ENCODE data around the gene DRD2. TPM values are rescaled to one million over a fixed set of nuclear protein-coding genes. Genes with fewer than 3 reads are reported as not detected.

Gene DRD2
- total RNA-seq, 2 donors from 2014 or later, result 0.19 to 0.82 TPM

DNA sequence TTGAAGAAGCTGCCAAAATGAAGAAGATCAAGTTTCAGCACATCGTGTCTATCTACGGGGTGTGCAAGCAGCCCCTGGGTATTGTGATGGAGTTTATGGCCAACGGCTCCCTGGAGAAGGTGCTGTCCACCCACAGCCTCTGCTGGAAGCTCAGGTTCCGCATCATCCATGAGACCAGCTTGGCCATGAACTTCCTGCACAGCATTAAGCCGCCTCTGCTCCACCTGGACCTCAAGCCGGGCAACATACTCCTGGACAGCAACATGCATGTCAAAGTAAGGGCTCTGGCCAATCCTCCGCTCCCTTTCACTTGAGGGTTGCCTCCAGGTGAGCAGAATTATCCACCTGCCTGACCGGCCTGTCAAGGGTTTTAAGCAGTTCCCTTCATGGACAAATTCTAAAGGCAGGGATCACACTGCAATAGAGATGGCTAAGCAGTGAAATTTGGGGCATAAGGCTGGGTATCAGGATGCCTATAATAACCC, 81.7 kb downstream of the DRD2 start:
- Mint-ChIP-seq H3K27me3 (no peaks in the 10 kb centered on the region), H3K9me3 (no peaks in the 10 kb centered on the region), H3K4me3 (no peak overlapping the region), H3K4me1 (no peaks in the 10 kb centered on the region), H3K27ac (no peak overlapping the region), H3K36me3 (ENCODE audit: low read depth) (no peaks in the 10 kb centered on the region)
- no peak for ATAC-seq (replicated peaks)

DNA sequence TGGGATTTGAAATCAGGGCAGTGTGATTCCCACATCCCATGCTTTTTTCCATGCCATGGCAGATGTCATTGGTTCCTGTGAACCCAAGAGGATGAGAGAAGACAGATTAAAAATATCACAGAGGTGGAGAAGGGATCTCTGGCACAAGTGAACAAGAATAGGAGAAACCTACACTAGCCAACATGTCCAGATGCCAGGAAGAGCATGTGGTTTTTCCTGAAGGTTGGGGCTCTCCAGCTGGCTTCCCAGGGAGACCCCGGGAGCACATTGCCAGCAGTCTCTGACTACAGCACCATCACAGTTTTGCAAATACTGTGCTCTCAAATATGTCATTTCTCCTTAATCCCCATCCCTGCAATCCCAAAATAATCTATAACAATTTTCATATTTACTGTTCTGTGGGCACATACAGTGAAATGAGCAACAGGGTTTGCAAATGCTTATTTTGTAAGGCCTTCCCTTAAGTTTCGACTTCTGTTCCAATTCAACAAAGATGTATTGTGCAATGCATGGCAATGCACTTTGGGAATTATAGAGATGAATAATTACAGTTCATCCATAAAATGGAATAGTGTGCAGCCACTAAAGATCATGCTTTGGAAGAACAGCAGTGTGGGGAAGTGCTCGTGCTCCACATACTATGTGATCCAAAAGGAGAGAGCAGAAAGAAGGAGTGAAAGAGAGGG, 82.8 kb downstream of the DRD2 start:
- no peaks in the 10 kb centered on the region for H3K27me3 Mint-ChIP-seq
- no peak overlapping the region for H3K4me3 Mint-ChIP-seq
- no peaks in the 10 kb centered on the region for H3K4me1 Mint-ChIP-seq
- no peaks in the 10 kb centered on the region for H3K9me3 Mint-ChIP-seq
- no peak for ATAC-seq (replicated peaks)
- H3K27ac Mint-ChIP-seq, result no peak overlapping the region
- H3K36me3 Mint-ChIP-seq (ENCODE audit: low read depth), result no peaks in the 10 kb centered on the region

DNA sequence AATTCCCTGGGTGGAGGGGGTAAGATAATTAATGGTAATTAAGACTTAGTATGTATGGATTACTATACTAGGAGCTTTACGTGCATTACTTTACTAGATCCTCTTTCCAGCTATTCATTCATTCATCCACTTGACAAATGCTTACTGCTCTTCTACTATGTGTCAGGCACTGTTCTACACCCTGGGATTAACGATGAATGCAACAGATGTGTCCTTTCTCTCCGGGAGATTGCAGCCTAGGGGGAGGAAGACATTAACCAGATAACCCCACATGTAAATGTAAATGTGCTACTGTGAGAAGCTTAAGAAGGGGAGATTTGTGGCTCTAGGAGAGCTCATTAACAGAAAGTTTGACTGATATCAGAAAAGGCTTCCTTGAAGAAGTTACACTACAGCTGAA, 85.9 kb downstream of the DRD2 start:
- Mint-ChIP-seq H3K27ac (no peak overlapping the region), H3K9me3 (no peaks in the 10 kb centered on the region), H3K36me3 (ENCODE audit: low read depth) (no peaks in the 10 kb centered on the region), H3K4me1 (no peaks in the 10 kb centered on the region), H3K4me3 (no peak overlapping the region), H3K27me3 (peaks cover 3% of the 10 kb centered on the region)
- ATAC-seq (replicated peaks), result no peak

DNA sequence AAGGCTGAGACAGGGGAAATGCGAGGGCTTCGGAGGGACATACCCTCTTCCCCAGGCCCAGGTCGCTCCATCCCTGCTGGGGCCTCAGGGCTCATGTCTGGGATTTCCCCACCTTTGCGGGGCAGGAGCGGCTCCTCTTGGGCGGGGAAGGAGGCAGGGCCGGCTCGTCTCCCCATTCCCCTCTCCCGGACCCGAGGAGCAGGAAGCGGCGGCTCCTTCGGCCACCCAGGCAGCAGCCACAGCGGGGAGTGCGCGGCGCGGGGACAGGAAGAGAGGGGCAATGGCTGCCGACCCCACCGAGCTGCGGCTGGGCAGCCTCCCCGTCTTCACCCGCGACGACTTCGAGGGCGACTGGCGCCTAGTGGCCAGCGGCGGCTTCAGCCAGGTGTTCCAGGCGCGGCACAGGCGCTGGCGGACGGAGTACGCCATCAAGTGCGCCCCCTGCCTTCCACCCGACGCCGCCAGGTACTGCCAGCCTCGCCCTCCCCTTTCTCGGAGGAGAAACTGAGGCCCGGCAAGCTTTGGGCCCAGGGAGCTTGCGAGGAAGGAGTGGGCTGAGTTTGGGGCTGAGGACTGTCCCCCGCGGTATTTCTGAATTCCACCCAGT, 87.5 kb downstream of the DRD2 start, which contains the start of gene ANKK1:
Gene ANKK1, plus strand, starts transcription at position 175 of the 607 bp plus-strand sequence. Its CDS starts 106 bp downstream, at position 281.
- H3K27me3 Mint-ChIP-seq, result peaks cover 3% of the 10 kb centered on the region
- no peaks in the 10 kb centered on the region for H3K9me3 Mint-ChIP-seq
- no peak within 1 kb of the TSS for H3K4me3 Mint-ChIP-seq
- no peaks in the 10 kb centered on the region for H3K4me1 Mint-ChIP-seq
- ATAC-seq (replicated peaks), result no peak
- H3K27ac Mint-ChIP-seq, result no peak within 1 kb of the TSS
- no peaks in the 10 kb centered on the region for H3K36me3 Mint-ChIP-seq (ENCODE audit: low read depth)

DNA sequence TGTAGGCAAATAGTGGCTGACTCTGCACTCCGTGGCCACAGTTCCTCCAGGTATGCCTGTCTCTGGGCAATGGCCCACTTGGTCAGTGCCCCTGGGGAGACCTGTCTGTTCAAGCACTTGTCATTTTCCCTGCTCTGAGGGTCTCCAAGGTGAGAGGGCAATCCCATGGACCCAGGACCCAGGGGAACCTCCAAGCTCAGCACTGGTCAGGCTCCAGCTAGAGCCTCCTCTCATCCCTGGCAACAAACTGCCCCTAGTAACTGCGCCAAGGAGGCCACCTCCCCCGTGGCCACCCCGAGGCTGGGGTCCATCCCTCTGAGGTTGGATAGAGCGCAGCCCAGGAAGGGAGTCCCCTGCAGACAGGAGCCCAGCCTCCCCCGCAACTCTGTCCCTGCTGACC, 88.3 kb downstream of the DRD2 start:
- Mint-ChIP-seq H3K4me1 (no peaks in the 10 kb centered on the region), H3K4me3 (no peak overlapping the region), H3K36me3 (ENCODE audit: low read depth) (no peaks in the 10 kb centered on the region), H3K27me3 (peaks cover 3% of the 10 kb centered on the region), H3K27ac (no peak overlapping the region), H3K9me3 (no peaks in the 10 kb centered on the region)
- ATAC-seq (replicated peaks), result no peak

DNA sequence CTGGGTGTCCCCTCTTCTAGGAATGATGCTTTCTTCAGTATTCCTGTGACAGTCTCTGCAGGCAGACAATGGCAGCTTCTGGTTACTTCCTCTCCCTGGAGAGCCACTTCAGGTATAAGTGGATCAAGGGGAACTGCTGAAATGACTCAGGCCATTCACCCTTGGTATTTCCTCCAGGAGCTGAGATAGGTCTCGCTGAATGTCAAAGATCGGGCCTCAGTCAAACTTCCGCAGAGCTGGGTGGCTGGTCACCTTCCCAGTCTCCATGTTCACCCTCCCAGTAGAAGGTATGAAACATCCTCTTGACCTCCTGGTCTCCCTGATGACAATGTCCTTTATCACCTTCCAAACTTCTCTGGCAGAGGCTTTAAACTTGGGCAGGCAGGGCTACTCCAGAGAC, 89.4 kb downstream of the DRD2 start:
- H3K4me1 Mint-ChIP-seq, result no peaks in the 10 kb centered on the region
- peaks cover 3% of the 10 kb centered on the region for H3K27me3 Mint-ChIP-seq
- no peak overlapping the region for H3K4me3 Mint-ChIP-seq
- ATAC-seq (replicated peaks), result no peak
- no peak overlapping the region for H3K27ac Mint-ChIP-seq
- peaks cover 1% of the 10 kb centered on the region for H3K36me3 Mint-ChIP-seq (ENCODE audit: low read depth)
- H3K9me3 Mint-ChIP-seq, result no peaks in the 10 kb centered on the region

DNA sequence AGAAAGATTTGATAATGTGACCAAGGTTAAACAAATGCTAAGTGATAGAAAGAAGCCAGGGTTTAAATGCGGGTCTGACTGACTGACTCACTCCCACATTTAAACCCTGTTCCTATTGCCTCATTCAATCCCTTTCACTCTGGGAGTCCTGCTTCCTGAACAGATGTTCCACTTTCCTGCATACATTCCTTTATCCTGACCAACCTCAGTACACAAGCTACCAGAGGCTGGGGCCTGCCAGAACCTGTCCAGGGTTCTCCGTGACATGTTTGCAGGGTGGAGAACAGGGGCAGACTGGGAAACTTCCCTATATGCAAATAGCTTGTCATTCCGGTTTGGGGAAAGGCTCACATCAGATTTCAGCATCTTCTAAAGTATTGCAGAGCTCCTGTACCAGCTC, 90.6 kb downstream of the DRD2 start:
- H3K27me3 Mint-ChIP-seq, result peaks cover 3% of the 10 kb centered on the region
- ATAC-seq (replicated peaks), result no peak
- H3K4me3 Mint-ChIP-seq, result no peak overlapping the region
- peaks cover 8% of the 10 kb centered on the region for H3K36me3 Mint-ChIP-seq (ENCODE audit: low read depth)
- no peaks in the 10 kb centered on the region for H3K9me3 Mint-ChIP-seq
- H3K27ac Mint-ChIP-seq, result no peak overlapping the region
- no peaks in the 10 kb centered on the region for H3K4me1 Mint-ChIP-seq

DNA sequence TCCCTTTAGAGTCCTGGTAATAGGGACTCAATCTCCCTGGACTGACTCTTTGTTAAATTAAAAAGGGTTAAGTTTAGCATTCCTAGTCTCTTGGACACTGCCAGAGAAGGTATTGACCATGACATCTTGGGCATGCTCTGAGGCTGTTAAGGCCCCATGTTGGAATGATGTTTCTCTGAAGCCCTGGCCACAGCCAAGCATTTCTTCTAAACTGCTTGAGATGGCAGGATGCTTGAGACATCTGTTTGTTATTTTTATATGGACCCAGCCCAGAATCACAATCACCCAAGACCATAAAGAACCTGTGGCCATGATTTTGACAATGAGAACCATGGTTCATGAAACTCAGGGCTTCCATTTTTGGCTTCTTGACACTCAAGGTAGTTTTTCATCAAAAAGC, 93.1 kb downstream of the DRD2 start:
- H3K27ac Mint-ChIP-seq, result no peak overlapping the region
- H3K36me3 Mint-ChIP-seq (ENCODE audit: low read depth), result peaks cover 8% of the 10 kb centered on the region
- H3K27me3 Mint-ChIP-seq, result peaks cover 3% of the 10 kb centered on the region
- H3K4me3 Mint-ChIP-seq, result no peak overlapping the region
- no peaks in the 10 kb centered on the region for H3K4me1 Mint-ChIP-seq
- ATAC-seq (replicated peaks), result no peak
- no peaks in the 10 kb centered on the region for H3K9me3 Mint-ChIP-seq

DNA sequence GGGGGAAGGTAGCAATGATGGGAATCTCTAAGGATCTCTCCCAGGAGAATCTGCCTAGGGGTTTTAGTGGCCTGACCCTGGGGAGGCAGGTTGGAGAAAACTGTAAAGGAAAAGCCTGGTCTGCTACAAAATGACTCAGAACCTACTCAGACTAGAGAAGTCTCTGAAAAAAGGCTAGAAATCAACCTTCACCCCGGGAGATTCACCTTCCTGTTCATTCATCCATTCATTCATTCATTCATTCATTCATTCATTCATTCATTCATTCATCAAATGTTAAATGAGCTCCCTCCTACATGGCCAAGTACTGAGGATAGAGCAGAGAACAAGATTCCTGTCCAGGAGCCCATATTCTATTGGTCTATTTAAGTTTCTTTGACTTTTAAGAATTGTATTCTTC, 96.5 kb downstream of the DRD2 start:
- Mint-ChIP-seq H3K9me3 (no peaks in the 10 kb centered on the region), H3K27me3 (no peaks in the 10 kb centered on the region), H3K36me3 (ENCODE audit: low read depth) (peaks cover 8% of the 10 kb centered on the region), H3K4me3 (no peak overlapping the region), H3K4me1 (no peaks in the 10 kb centered on the region), H3K27ac (no peak overlapping the region)
- no peak for ATAC-seq (replicated peaks)

DNA sequence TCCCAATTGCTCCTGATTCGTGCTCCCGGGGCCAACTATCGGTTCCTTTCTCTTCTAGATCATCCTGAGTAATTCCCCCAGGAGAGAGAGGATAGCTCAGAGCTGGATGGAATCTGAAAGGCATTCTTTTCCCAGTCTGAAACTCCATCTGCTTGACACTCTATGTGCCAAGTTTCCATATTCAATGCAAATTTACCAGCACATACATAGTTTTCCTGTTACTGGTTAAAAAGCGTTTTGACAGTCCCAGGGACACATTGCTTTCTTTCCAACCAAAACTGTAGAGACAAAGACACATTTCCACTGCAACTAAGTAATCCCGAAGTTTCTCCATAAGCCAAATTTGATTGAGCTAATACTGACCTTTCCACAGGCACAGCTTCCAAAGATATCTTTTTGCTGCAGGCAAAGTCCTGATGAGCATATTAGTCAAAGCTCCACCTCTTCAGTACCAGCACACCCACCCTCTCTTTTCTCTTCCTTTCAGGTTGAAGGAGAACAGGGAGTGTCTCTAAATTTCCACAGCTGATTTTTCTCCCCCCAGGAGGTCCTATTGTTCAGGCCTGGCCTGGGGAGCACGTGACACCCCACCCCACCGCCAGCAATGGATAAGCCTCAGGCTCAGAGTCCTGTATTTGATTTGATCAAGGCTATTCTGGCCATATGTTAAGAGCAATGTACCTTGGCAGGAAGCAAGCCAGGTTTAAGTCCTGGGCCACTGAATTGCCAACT, 97.4 kb downstream of the DRD2 start:
- Mint-ChIP-seq H3K27ac (no peak overlapping the region), H3K9me3 (no peaks in the 10 kb centered on the region), H3K27me3 (no peaks in the 10 kb centered on the region), H3K4me3 (no peak overlapping the region), H3K36me3 (ENCODE audit: low read depth) (peaks cover 14% of the 10 kb centered on the region), H3K4me1 (no peaks in the 10 kb centered on the region)
- no peak for ATAC-seq (replicated peaks)

DNA sequence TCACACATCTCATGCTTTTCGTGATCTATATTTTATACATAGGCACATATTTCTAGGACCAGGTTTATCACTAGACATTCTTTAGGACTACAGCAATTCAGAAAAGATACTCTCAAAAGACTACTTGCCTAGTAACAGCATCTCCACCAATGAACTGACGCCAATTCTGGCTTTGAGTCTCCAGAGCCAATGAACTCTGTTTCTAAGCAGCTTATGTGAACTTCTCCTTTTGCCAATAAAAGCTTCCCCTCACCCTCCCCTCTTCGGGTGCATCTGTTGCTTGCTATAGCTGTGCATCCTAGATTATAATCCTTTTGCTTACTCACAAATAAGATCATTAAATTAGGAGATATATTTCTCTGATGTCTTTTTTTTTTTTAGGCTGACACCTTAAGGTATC, 99.0 kb downstream of the DRD2 start:
- Mint-ChIP-seq H3K4me1 (no peaks in the 10 kb centered on the region), H3K36me3 (ENCODE audit: low read depth) (peaks cover 21% of the 10 kb centered on the region), H3K27me3 (no peaks in the 10 kb centered on the region), H3K4me3 (no peak overlapping the region), H3K9me3 (no peaks in the 10 kb centered on the region), H3K27ac (no peak overlapping the region)
- ATAC-seq (replicated peaks), result no peak

DNA sequence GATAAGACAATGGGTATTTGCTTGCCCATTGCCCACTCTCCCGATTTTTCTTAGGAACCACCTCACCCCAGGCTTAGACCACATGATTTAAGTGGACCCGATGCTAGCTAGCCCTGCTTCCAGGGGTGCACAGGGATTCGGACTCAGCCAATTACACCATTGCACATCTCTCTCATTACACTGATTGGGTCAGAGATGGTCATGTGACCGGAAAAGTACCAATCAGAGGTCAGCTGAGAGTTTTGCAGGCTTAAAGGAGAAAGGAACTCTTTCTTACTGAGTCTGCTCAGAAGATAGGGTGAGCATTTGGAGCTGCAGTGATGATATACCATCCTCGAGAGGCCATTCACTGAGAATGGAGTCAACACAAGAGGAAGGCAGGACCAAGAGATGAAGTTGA, 99.8 kb downstream of the DRD2 start:
- Mint-ChIP-seq H3K27ac (no peak overlapping the region), H3K4me3 (no peak overlapping the region), H3K4me1 (no peaks in the 10 kb centered on the region), H3K27me3 (no peaks in the 10 kb centered on the region), H3K9me3 (no peaks in the 10 kb centered on the region), H3K36me3 (ENCODE audit: low read depth) (peaks cover 16% of the 10 kb centered on the region)
- no peak for ATAC-seq (replicated peaks)

DNA sequence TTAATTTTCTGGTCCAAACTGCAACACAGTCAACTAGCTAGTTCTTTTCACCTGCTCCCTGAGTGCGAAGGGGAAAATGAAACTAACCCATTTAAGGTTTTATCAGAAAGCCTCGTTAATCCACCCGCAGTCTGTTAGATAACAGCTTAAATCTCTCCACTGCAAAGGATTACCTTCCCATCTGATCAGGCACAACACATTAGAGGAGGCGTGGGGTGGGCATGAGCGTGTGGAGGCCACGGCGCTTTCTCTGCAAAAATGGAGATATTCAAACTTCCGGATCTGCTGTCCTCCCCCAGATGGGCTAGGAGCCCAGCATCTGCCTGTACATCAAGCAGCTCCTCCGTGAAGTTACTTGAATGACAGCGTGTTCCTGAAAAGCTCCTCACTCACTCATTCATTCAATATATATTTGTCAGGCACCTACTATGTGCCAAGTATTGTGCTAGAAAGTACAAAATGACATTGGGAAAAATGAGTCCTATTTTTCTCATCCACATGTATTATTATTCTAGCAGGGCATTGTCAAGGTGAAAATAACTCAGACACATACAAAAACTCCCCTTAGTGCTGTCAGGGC, 101.1 kb downstream of the DRD2 start:
- no peaks in the 10 kb centered on the region for H3K4me1 Mint-ChIP-seq

DNA sequence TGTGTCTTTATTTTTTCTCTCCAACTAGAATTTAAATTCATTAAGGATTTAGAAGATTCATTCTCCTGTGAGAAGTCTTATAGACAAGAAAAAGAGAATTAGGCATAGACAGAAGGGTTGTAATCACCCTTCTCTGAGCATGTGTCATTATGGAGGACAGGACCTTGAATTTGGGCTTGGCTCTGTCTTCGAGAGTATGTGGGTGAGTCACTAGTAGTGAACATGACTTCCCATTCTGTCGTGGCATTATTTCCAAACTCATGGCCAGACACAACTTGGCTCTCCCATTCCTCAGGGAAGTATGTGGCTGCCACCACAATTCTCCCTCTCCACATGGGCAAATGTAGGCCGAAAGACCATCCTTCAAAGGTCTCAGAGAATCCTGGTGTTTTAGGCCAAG, 101.9 kb downstream of the DRD2 start:
- ATAC-seq (replicated peaks), result no peak
- Mint-ChIP-seq H3K4me1 (no peaks in the 10 kb centered on the region), H3K27me3 (no peaks in the 10 kb centered on the region), H3K9me3 (no peaks in the 10 kb centered on the region), H3K36me3 (ENCODE audit: low read depth) (peaks cover 28% of the 10 kb centered on the region), H3K4me3 (no peak overlapping the region), H3K27ac (no peak overlapping the region)

More for the DNA sequence above, 101.1 kb downstream of the DRD2 start:
- Mint-ChIP-seq H3K36me3 (ENCODE audit: low read depth) (peaks cover 21% of the 10 kb centered on the region), H3K27ac (no peak overlapping the region), H3K4me3 (no peak overlapping the region), H3K27me3 (no peaks in the 10 kb centered on the region), H3K9me3 (no peaks in the 10 kb centered on the region)
- no peak for ATAC-seq (replicated peaks)

DNA sequence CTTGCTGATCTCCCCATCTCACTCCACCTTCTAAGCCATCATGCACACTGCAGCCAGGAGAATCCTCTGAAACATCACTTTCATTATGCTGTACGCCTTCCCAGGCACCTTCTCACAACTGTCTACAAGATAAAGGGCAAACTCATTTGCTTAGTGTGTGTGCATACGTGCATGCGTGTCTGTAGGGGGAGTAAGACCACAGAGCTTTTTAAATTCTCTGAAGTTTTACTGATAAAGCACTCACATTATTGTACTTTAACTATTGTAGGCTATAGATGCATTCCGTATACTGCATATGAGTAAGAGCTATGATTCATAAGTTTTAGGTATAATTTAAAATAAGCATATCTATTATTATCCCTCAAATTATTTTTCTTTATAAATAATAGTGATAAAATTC, 102.9 kb downstream of the DRD2 start:
- no peak overlapping the region for H3K4me3 Mint-ChIP-seq
- no peak for ATAC-seq (replicated peaks)
- H3K36me3 Mint-ChIP-seq (ENCODE audit: low read depth), result peaks cover 34% of the 10 kb centered on the region
- no peak overlapping the region for H3K27ac Mint-ChIP-seq
- H3K4me1 Mint-ChIP-seq, result no peaks in the 10 kb centered on the region
- H3K27me3 Mint-ChIP-seq, result no peaks in the 10 kb centered on the region
- H3K9me3 Mint-ChIP-seq, result no peaks in the 10 kb centered on the region
